MM.1S (cell line): ENCODE results near the gene RUSC1.

Experiments
- EZH2 ChIP-seq: fragments of 300-600 bp; sonication (generic); optimal IDR thresholded peaks from 2 replicates; pipeline ENCODE3; 2017; ENCODE audit warnings: low read depth, mild to moderate bottlenecking, antibody characterized with exemption, low read length, mixed read lengths
- TF ChIP-seq, protein P1 (sequence below): fragments of 300-600 bp; sonication (generic); IDR thresholded peaks from 2 replicates; pipeline ENCODE4 v1.5.1; 2016; ENCODE audit warnings: antibody characterized with exemption, low read length, mixed read lengths

DNA sequence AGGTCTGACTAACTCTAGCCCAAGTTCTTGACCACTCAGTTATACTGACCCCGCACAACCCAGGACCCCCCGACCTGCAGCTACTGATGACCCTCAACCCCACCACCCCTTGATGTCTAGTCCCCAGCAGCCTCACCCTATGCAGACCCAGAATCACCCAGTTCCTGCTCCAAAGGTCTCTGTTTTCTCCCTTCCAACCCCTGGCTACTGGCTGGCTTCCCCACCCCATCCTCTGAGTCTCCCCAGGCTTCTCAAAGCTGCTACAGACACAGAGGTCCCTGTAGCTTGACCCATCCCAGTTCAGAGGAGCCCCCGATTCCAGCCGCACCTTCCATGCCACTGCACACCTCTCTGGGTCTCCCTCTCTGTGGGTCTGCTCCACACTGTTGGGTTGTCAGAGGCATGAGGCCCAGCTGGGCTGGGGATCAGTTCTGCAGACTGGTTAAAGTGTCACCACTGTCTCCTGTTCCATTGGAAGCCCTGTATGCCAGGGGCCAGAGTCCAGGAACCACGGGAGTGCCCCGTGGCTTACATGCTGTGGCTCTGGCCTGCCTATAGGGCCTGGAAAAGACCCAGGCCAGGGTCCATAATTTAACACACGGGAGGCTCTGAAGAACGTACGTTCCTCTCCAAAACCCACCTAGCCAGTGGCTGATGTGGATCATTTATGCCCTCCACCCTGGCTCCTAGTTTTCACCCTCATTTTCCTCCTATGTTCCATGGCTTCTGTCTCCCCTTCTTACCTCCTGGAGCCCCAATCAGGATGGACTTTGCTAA is 20.0 kb upstream of the RUSC1 start:
- TF ChIP-seq, protein P1, sequence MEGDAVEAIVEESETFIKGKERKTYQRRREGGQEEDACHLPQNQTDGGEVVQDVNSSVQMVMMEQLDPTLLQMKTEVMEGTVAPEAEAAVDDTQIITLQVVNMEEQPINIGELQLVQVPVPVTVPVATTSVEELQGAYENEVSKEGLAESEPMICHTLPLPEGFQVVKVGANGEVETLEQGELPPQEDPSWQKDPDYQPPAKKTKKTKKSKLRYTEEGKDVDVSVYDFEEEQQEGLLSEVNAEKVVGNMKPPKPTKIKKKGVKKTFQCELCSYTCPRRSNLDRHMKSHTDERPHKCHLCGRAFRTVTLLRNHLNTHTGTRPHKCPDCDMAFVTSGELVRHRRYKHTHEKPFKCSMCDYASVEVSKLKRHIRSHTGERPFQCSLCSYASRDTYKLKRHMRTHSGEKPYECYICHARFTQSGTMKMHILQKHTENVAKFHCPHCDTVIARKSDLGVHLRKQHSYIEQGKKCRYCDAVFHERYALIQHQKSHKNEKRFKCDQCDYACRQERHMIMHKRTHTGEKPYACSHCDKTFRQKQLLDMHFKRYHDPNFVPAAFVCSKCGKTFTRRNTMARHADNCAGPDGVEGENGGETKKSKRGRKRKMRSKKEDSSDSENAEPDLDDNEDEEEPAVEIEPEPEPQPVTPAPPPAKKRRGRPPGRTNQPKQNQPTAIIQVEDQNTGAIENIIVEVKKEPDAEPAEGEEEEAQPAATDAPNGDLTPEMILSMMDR = no peak
- TF ChIP-seq EZH2 = no peak
